ENCODE data around the gene RARRES1. TPM values are rescaled to one million over a fixed set of nuclear protein-coding genes. Genes with fewer than 3 reads are reported as not detected.
A peak's percentile ranks its signal among the peaks of the same experiment; 100 is the strongest.

The RARRES1 gene
- total and polyA plus RNA-seq, 10 donors = 1.8 to 20.9 (median 4.9) TPM

DNA sequence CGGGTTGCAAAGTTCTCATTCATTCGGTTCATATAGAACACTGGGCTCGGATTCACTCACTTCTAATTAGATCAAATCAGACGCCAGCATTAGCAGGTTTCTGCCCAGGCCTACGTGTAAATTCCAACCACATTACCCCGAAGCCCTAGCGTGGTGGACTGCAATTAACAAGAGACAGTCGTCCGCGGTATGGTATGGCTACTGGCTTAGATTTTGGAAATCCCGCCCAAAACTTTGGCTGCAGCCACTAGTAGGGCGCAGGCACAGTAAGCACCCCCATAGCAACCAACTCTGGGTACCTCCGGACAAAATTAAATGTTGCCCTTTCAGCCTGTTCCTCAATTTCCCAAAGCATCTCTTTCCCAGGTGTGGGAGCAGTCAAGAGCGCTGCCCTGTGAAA is 771 bp downstream of the RARRES1 start:
- TF ChIP-seq POLR2A (IDR thresholded peaks at IDR 0.05) = no peak
- TF ChIP-seq POLR2AphosphoS5 (IDR thresholded peaks at IDR 0.05) = no peak
- TF ChIP-seq, protein P1, sequence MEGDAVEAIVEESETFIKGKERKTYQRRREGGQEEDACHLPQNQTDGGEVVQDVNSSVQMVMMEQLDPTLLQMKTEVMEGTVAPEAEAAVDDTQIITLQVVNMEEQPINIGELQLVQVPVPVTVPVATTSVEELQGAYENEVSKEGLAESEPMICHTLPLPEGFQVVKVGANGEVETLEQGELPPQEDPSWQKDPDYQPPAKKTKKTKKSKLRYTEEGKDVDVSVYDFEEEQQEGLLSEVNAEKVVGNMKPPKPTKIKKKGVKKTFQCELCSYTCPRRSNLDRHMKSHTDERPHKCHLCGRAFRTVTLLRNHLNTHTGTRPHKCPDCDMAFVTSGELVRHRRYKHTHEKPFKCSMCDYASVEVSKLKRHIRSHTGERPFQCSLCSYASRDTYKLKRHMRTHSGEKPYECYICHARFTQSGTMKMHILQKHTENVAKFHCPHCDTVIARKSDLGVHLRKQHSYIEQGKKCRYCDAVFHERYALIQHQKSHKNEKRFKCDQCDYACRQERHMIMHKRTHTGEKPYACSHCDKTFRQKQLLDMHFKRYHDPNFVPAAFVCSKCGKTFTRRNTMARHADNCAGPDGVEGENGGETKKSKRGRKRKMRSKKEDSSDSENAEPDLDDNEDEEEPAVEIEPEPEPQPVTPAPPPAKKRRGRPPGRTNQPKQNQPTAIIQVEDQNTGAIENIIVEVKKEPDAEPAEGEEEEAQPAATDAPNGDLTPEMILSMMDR (IDR thresholded peaks at IDR 0.05 in 8 of 11, conservative IDR thresholded peaks at IDR 0.05 in 3 of 11) = no peak
- Histone ChIP-seq H3K27ac (peak overlapping the region in 5 of 8 donors; percentile 9 to 67 (median 50)), H3K4me1 (peaks cover 8 to 43% (median 30%) of the 10 kb centered on the region in 6 donors), H3K27me3 (replicated peaks in 1 of 7) (peaks cover 0 to 14% (median 0%) of the 10 kb centered on the region in 7 donors), H3K4me3 (peak overlapping the region; percentile 31 to 81 (median 66)), H3K9me3 (peaks cover 0 to 17% (median 11%) of the 10 kb centered on the region in 8 donors), H3K36me3 (no peaks in the 10 kb centered on the region)
- intact Hi-C loops (cut with DNase I; ENCODE audit: low total_unique reads) = loop anchor here (5.0 kb wide), 1 partner anchor 51 kb away; no protein-coding TSS in a partner anchor
- WGBS, 5 donors = 59 to 73% (median 63%) methylated on average over 14 of the region's 14 CpGs
- no peak for DNase-seq

DNA sequence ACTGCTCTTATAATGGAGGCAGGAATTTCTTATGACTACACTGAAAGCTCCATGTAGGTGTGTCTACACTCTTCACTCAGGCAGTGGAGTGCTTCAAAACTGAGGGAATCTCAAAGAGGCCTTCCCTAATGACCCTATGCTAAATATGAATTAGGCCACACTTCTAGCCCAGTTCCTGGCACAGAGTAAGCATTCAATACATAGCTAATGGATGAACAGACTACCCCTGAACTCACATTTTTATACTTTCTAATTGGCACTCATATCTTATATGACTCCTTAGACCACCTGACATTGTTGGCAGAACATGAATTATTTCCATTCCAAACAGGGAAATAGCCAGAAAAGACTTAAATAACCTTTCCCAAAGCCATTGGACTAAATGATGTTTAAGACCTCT is 3.4 kb downstream of the RARRES1 start:
- Histone ChIP-seq H3K27me3 (replicated peaks in 1 of 7) (peaks cover 0 to 14% (median 0%) of the 10 kb centered on the region in 7 donors), H3K27ac (no peak overlapping the region), H3K36me3 (no peaks in the 10 kb centered on the region), H3K9me3 (no peaks in the 10 kb centered on the region), H3K4me1 (peaks cover 8 to 47% (median 30%) of the 10 kb centered on the region in 6 donors), H3K4me3 (no peak overlapping the region)
- TF ChIP-seq, protein P1 (IDR thresholded peaks at IDR 0.05 in 8 of 11, conservative IDR thresholded peaks at IDR 0.05 in 3 of 11) = no peak
- TF ChIP-seq POLR2AphosphoS5 (IDR thresholded peaks at IDR 0.05) = no peak
- no peak for TF ChIP-seq POLR2A (IDR thresholded peaks at IDR 0.05)
- no peak for DNase-seq
- intact Hi-C loops (cut with DNase I; ENCODE audit: low total_unique reads) = loop anchor here (5.0 kb wide), 1 partner anchor 63 kb away; no protein-coding TSS in a partner anchor

DNA sequence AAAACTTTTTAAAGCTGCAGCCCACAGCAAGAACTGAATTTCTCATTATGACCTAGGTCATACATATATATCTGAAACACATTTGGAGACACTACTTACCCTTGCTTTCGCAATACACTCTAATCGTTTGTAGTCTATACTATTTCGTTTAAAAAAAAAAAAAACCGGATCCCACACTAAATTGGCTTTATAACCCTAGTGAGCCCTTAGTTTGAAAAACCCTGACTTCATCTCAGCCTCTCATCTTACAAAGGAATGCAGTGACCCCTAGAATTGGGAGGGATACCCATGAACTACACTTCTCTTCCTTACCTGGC is 4.2 kb downstream of the RARRES1 start:
- TF ChIP-seq, protein P1 (IDR thresholded peaks at IDR 0.05 in 8 of 11, conservative IDR thresholded peaks at IDR 0.05 in 3 of 11) = peak in 2 of 11 experiments; percentile 8 to 13
- TF ChIP-seq POLR2AphosphoS5 (IDR thresholded peaks at IDR 0.05) = no peak
- 46 to 60% (median 51%) methylated on average over 4 of the region's 4 CpGs for WGBS, 5 donors
- Histone ChIP-seq H3K4me1 (peaks cover 11 to 54% (median 36%) of the 10 kb centered on the region in 6 donors), H3K27me3 (replicated peaks in 1 of 7) (peaks cover 0 to 14% (median 0%) of the 10 kb centered on the region in 7 donors), H3K27ac (no peak overlapping the region), H3K4me3 (peak overlapping the region in 1 of 8 donors; percentile 35), H3K36me3 (no peaks in the 10 kb centered on the region), H3K9me3 (no peaks in the 10 kb centered on the region)
- no peak for DNase-seq
- intact Hi-C loops (cut with DNase I; ENCODE audit: low total_unique reads) = loop anchor here (5.0 kb wide), 1 partner anchor 64 kb away; no protein-coding TSS in a partner anchor

DNA sequence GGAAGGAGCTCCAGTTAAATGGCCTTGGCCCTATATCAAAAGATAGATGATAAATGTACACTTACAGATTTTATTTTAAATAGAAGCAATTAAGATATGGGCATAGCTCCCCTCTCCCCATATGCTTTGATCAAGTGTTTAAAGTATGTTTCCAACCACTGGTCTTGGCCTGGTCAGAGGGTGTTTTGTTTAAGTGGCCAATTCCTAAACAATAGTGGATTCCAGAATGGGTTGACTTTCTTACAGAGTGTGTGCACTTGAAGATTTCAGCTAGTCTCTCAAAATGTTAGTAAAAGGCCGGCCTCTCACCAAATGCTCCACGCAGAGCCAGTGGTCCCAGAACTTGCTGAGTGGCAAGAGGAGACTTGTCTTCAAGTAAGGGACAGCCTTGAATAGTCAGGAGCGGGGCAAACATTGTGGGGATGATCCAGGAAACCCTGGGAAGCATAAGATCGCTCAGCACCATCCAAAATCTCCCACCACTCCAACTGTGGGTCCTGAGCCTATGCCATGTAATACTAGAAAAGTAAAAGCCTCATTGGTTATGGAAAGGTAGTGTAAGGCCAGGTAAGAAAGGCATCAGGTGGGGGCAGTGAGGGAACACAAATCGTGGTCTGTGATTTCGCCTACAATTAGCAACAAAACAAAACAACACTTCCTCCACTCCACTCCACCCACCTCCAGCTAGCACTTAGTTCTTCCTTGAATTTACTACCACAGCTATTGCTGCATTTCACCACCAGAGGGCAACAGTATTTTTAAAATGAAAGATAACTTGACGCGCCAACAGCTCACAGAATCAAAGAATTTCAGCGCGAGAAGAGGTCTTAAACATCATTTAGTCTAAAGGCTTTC is 4.8 kb downstream of the RARRES1 start:
- Histone ChIP-seq H3K27ac (peak overlapping the region in 5 of 8 donors; percentile 3 to 87 (median 16)), H3K27me3 (replicated peaks in 1 of 7) (peaks cover 0 to 11% (median 0%) of the 10 kb centered on the region in 7 donors), H3K9me3 (no peaks in the 10 kb centered on the region), H3K4me3 (peak overlapping the region in 1 of 8 donors; percentile 35), H3K36me3 (no peaks in the 10 kb centered on the region), H3K4me1 (peaks cover 12 to 54% (median 39%) of the 10 kb centered on the region in 6 donors)
- TF ChIP-seq, protein P1 (IDR thresholded peaks at IDR 0.05 in 8 of 11, conservative IDR thresholded peaks at IDR 0.05 in 3 of 11) = peak; percentile 73 to 96 (median 88)
- TF ChIP-seq POLR2A (IDR thresholded peaks at IDR 0.05) (no peak), POLR2AphosphoS5 (IDR thresholded peaks at IDR 0.05) (no peak)
- DNase-seq = no peak
- intact Hi-C loops (cut with DNase I; ENCODE audit: low total_unique reads) = loop anchor here (5.0 kb wide), 1 partner anchor 65 kb away; no protein-coding TSS in a partner anchor
- WGBS, 5 donors = 30 to 38% (median 31%) methylated on average over 10 of the region's 10 CpGs
